HFFc6 (cell line): ENCODE results near the gene BAIAP2L1. TPM values are rescaled to one million over a fixed set of nuclear protein-coding genes. Genes with fewer than 3 reads are reported as not detected.

Experiments
- DNase-seq: peaks from one replicate; pipeline ENCODE4 v3.0.0-alpha.2; 2018
- H3K27ac Mint-ChIP-seq: 2 replicates; pipeline ENCODE4 v1.8.0; 2020; ENCODE audit warnings: mild to moderate bottlenecking, mixed read lengths
- H3K27me3 Mint-ChIP-seq: 2 replicates; pipeline ENCODE4 v1.8.0; 2021; ENCODE audit warnings: mild to moderate bottlenecking, moderate library complexity, mixed read lengths; ENCODE audit not compliant: insufficient read depth
- H3K36me3 Mint-ChIP-seq: 2 replicates; pipeline ENCODE4 v1.8.0; 2021; ENCODE audit warnings: low read depth, mixed read lengths
- H3K4me1 Mint-ChIP-seq: 2 replicates; pipeline ENCODE4 v1.8.0; 2020; ENCODE audit warnings: low read depth, mixed read lengths
- H3K4me3 Mint-ChIP-seq: 2 replicates; pipeline ENCODE4 v1.8.0; 2020; ENCODE audit warnings: mild to moderate bottlenecking, moderate library complexity, mixed read lengths
- H3K9me3 Mint-ChIP-seq: 2 replicates; pipeline ENCODE4 v1.8.0; 2020; ENCODE audit warnings: mild to moderate bottlenecking, mixed read lengths
- CTCF ChIP-seq: fragments of 200-600 bp; sonication (generic); IDR thresholded peaks from 2 replicates; pipeline ENCODE4 v1.5.0; 2021; ENCODE audit warnings: antibody characterized with exemption, mild to moderate bottlenecking
- total RNA-seq, 6 experiments: library from RNA; stranded (reverse); fragmentation: NEBNext Ultra II Directional; extraction: Animal tissue kit (Norgen Biotek cat#: 25700); gene quantifications; 2 replicates in 1 of 6; 3 replicates in 5 of 6; pipeline ENCODE4 v1.2.3, GENCODE V29; 2021

BAIAP2L1 gene
- total RNA-seq, 6 experiments from 2014 or later: 12.9 to 17.5 (median 14.2) TPM

- no peak overlapping the region for H3K4me3 Mint-ChIP-seq
- H3K27ac Mint-ChIP-seq: peak overlapping the region; percentile 97
- H3K4me1 Mint-ChIP-seq: peaks cover 54% of the 10 kb centered on the region
- no peaks in the 10 kb centered on the region; the same call in none of the 2 replicates for H3K27me3 Mint-ChIP-seq
- H3K9me3 Mint-ChIP-seq: no peaks in the 10 kb centered on the region
- peaks cover 19% of the 10 kb centered on the region for H3K36me3 Mint-ChIP-seq
- TF ChIP-seq CTCF: no peak
- no peak for DNase-seq
Measured at GRCh38 chr7:98351136-98351535, 49.8 kb downstream of the BAIAP2L1 start.

DNA sequence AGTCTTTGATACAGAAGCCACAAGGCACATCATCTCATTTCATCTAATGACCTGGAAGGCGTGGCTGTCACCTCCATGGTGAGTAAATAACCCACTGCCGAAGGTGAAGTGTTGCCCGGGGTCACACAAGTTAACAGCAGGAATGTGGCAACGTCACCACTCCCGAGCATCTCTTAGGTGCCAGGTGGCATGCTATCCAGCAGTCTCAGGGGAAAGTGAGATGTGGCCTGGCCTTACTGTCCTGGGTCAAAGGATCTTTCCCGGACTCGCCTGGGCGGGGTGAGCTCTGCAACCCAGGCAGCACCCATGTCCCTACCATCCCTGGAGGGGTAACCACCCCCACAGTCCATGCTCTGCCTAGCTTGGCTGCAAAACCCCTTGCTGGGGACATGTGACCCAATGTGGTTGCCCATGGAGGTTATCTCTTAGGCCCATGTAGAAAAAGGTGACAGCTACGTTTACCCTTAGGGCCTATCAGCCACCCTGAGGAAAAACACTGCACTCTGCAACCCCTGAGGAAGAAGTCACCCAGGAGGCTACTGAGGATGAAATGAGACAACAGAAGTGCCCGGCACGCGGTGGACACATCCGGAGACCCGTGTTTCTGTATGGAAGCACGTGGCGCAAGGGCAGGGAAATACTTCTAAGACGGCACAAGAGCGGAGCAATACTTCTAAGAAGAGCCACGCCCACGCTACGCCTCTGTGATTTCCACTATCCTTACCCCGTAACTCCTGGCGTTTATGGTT lies 52.0 kb downstream of the BAIAP2L1 start:
- Mint-ChIP-seq H3K4me3 (no peak overlapping the region), H3K27me3 (no peaks in the 10 kb centered on the region; the same call in none of the 2 replicates), H3K27ac (no peak overlapping the region), H3K36me3 (peaks cover 19% of the 10 kb centered on the region), H3K9me3 (no peaks in the 10 kb centered on the region), H3K4me1 (peaks cover 32% of the 10 kb centered on the region)
- no peak for DNase-seq
- TF ChIP-seq CTCF: no peak

DNA sequence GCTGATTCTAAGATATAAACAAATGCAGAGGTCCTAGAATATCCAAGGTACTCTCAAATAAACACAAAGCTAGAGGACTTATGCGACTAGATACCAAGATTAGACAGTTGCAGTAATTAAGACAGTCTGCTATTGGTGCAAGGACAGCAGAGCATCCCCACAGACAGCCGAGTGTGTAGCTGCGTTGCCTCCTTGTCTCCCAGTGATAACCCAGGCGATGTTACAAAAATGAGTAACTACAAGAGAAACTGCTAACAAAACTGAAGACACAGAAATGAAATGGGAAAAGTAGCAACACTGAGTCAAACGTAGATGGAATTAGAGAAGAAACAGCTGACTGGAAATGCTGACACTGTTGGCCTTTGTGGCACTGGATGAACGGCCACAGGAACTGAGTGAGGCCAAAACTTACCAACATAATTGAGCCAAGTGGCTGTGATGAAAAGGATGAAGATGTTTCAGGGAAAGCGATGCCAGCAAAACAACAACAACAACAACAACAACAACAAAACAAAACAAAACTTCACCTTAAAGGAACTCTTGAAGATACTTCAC lies 54.3 kb downstream of the BAIAP2L1 start:
- Mint-ChIP-seq H3K4me3 (no peak overlapping the region), H3K9me3 (no peaks in the 10 kb centered on the region), H3K27ac (peak overlapping the region; percentile 3; the same call in 1 of the 2 replicates), H3K27me3 (no peaks in the 10 kb centered on the region; the same call in none of the 2 replicates), H3K4me1 (peaks cover 17% of the 10 kb centered on the region), H3K36me3 (peaks cover 12% of the 10 kb centered on the region)
- DNase-seq: no peak
- TF ChIP-seq CTCF: no peak

GRCh38 chr7:98341106-98341505 lies 59.8 kb downstream of the BAIAP2L1 start:
- no peaks in the 10 kb centered on the region; the same call in 1 of the 2 replicates for H3K27me3 Mint-ChIP-seq
- H3K27ac Mint-ChIP-seq: peak overlapping the region; percentile 67
- no peak overlapping the region; the same call in 1 of the 2 replicates for H3K4me3 Mint-ChIP-seq

GRCh38 chr7:98339043-98339442 lies 61.8 kb downstream of the BAIAP2L1 start:
- no peak overlapping the region for H3K4me3 Mint-ChIP-seq
- no peaks in the 10 kb centered on the region; the same call in 1 of the 2 replicates for H3K27me3 Mint-ChIP-seq
- no peak for DNase-seq
- TF ChIP-seq CTCF: no peak
- no peaks in the 10 kb centered on the region for H3K9me3 Mint-ChIP-seq
- H3K4me1 Mint-ChIP-seq: peaks cover 22% of the 10 kb centered on the region
- H3K27ac Mint-ChIP-seq: no peak overlapping the region
- peaks cover 10% of the 10 kb centered on the region for H3K36me3 Mint-ChIP-seq

More at GRCh38 chr7:98341106-98341505, 59.8 kb downstream of the BAIAP2L1 start:
- Mint-ChIP-seq H3K36me3 (peaks cover 10% of the 10 kb centered on the region), H3K4me1 (peaks cover 14% of the 10 kb centered on the region), H3K9me3 (no peaks in the 10 kb centered on the region)
- no peak for TF ChIP-seq CTCF
- peak; percentile 66 for DNase-seq
